Choroid plexus epithelial cell (primary cell): ENCODE results near the gene PYGL.
"Not testable (repeated sequence)": the region's sequence is repeated elsewhere in the genome, so short reads cannot be mapped to it uniquely, and the experiment has no call there.

Experiments used
- DNase-seq: peaks from one replicate; pipeline ENCODE4 v3.0.0-alpha.2; 2010; ENCODE audit warnings: low read depth
- H3K4me3 ChIP-seq: 2 replicates; pipeline ENCODE4 v1.5.1; 2011; ENCODE audit warnings: low read depth, mild to moderate bottlenecking, control low read depth, low read length, moderate library complexity
- CTCF ChIP-seq: conservative IDR thresholded peaks from 2 replicates; pipeline ENCODE4 v1.5.1; 2011; ENCODE audit warnings: low read depth, mild to moderate bottlenecking, control low read depth, inconsistent platforms, low read length, moderate library complexity

The PYGL gene

GRCh38 chr14:50917449-50917848 is 26.8 kb downstream of the PYGL start:
- no peak for TF ChIP-seq CTCF
- H3K4me3 ChIP-seq: no peak overlapping the region
- DNase-seq: no peak

GRCh38 chr14:50910495-50911420 is 33.5 kb downstream of the PYGL start:
- DNase-seq: no peak

DNA sequence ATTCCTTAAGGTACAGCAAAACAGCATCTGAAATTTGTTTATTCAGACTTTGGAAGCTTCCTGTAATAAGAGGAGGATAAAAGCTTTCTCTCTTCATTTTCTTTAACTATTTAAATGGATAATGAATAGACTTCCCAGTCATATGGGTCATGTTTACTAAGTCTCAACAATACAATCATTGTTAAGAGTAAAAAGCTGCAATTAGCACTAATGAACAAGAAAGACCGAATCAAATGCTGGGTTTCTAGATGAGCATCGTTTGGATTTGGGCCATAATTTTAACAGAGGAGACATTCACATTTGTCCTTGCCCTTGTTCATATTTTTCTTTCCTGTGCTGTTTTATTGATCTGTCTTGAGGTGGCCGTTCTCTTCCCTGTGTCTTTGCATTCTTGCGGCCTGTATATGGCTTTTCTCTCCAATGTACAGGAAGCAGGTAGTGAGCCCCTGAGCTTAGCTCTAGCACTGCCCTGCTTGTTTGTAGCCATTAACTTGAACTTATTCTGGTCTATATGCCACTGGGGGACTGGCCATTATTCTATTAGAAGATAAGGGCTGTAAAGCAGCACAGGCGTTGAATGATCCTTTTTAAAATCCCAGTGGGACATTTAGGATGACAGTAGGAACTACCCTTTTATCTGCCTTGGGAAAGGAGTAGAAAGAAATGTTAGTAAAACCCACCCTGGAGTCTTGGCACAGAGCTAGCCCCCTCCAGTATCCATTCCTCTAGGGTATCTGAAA is 37.8 kb downstream of the PYGL start:
- no peak for TF ChIP-seq CTCF
- no peak for DNase-seq
- no peak overlapping the region for H3K4me3 ChIP-seq

More at GRCh38 chr14:50910495-50911420, 33.5 kb downstream of the PYGL start:
- no peak for TF ChIP-seq CTCF
- no peak overlapping the region for H3K4me3 ChIP-seq

DNA sequence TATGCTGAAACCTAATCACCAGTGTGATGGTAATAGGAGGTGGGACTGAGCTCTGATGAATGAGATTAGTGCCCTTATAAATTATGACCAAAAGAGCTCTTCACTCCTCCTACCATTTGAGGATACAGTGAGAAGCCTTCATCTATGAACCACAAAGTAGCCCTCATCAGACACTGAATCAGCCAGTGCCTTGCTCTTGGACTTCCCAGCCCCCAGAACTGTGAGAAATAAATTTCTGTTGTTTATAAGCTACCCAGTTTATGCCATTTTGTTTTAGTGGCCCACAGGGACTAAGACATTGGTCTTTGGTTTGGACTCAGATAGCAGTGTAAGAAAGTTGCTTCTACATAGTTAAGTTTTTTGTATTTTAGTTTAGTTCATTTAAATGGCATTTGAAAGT is 39.6 kb downstream of the PYGL start:
- no peak for TF ChIP-seq CTCF
- no peak for DNase-seq

DNA sequence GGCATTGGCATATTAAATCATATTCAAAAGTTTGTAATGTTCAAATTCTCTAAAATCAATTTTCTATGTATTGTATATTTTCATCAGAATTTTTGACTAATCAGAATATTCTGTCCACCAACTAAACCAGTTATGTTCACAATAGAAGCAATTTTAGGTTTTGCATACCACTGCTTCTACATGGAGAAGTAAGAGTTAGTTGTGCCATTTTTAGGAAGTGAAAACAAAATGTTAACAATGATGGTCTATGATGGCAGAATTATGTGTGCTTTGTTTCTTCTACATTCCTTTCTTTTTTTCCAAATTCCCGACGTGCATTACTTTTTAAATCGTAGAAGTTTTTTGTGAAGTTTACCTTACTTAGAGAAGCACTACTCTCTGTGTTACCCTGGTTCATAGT is 42.9 kb downstream of the PYGL start:
- TF ChIP-seq CTCF: no peak
- no peak overlapping the region for H3K4me3 ChIP-seq
- no peak for DNase-seq

More for the DNA sequence above, 39.6 kb downstream of the PYGL start:
- H3K4me3 ChIP-seq: no peak overlapping the region

DNA sequence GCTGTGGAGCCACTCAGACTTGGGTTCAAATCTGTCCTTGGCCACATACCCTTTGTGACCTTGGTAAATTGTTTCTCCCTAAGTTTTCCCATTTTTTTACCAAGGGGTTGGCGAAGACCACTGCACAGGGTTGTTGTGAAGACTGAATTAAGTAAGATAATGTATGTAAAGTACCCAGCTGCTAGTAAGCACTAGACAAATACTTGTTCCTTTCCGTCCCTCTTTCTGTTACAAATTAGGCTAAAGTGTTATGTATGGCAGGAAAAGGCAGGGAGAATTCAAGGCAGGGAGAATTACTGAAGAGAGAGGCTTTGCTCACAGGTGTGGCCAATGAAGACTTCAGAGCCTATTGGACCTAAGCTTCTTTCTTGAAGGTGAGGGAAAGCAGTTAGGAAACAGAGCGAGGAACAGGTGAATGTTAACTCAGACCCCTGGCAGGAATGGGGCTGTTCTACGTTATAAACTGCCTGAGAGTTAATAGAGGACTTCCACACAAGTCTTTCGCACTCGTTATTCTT is 46.6 kb downstream of the PYGL start:
- no peak for TF ChIP-seq CTCF
- no peak for DNase-seq
- no peak overlapping the region for H3K4me3 ChIP-seq

DNA sequence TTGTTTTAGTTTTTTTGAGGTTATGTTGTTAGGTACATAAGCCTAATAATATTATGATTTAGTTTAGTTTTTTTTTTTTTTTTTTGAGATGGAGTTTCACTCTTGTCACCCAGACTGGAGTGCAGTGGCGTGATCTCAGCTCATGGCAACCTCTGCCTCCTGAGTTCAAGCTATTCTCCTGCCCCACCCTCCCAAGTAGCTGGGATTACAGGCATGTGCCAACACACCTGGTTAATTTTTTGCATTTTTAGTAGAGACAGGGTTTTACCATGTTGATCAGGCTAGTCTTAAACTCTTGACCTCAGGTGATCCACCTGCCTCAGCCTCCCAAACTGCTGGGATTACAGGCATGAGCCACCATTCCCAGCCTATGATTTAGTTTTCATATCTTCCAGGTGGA is 47.3 kb downstream of the PYGL start:
- not testable (repeated sequence) for DNase-seq, H3K4me3 ChIP-seq

DNA sequence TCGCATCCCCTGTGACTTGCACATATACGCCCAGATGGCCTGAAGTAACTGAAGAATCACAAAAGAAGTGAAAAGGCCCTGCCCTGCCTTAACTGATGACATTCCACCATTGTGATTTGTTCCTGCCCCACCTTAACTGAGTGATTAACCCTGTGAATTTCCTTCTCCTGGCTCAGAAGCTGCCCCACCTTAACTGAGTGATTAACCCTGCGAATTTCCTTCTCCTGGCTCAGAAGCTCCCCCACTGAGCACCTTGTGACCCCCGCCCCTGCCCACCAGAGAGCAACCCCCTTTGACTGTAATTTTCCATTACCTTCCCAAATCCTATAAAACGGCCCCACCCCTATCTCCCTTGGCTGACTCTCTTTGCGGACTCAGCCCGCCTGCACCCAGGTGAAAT is 47.9 kb downstream of the PYGL start:
- DNase-seq, H3K4me3 ChIP-seq: not testable (repeated sequence)
